Activated CD8-positive, alpha-beta T cell treated with anti-CD3 and anti-CD28 coated beads for 36 hours (primary cell): ENCODE data around the gene PANX2. TPM values are rescaled to one million over a fixed set of nuclear protein-coding genes. Genes with fewer than 3 reads are reported as not detected.

Source experiments
- ATAC-seq: fragments of 200-7000 bp; cut with Tn5 transposase; one replicate; pipeline ENCODE4 v1.10.0; 2021; ENCODE audit warnings: mild to moderate bottlenecking, moderate library complexity
- CTCF ChIA-PET: fragments of 350-600 bp; sonication (Branson Sonifier 250); formaldehyde crosslinking; loops from one replicate; lab custom pipeline; 2021; ENCODE audit warnings: antibody characterized with exemption; lab: Charles Lee
- POLR2A ChIA-PET: fragments of 350-600 bp; sonication (Branson Sonifier 250); formaldehyde crosslinking; loops from one replicate; lab custom pipeline; 2021; ENCODE audit warnings: antibody characterized with exemption; lab: Charles Lee
- DNase-seq: peaks from one replicate; pipeline ENCODE4 v3.0.0-alpha.2; 2020
- H3K27ac Mint-ChIP-seq: one replicate; pipeline ENCODE4 v1.8.0; 2021; ENCODE audit warnings: mild to moderate bottlenecking, mixed read lengths
- H3K27me3 Mint-ChIP-seq: one replicate; pipeline ENCODE4 v1.8.0; 2021; ENCODE audit warnings: mixed read lengths
- H3K36me3 Mint-ChIP-seq: one replicate; pipeline ENCODE4 v1.8.0; 2021; ENCODE audit warnings: low read depth, mixed read lengths
- H3K4me1 Mint-ChIP-seq: one replicate; pipeline ENCODE4 v1.8.0; 2021; ENCODE audit warnings: low read depth, mixed read lengths
- H3K4me3 Mint-ChIP-seq: one replicate; pipeline ENCODE4 v1.8.0; 2021; ENCODE audit warnings: mild to moderate bottlenecking, moderate library complexity, mixed read lengths
- H3K9me3 Mint-ChIP-seq: one replicate; pipeline ENCODE4 v1.8.0; 2021; ENCODE audit warnings: mixed read lengths
- CTCF ChIP-seq: fragments of 200-600 bp; IDR thresholded peaks from one replicate; pipeline ENCODE4 v1.8.0; 2022; ENCODE audit warnings: antibody characterized with exemption, mild to moderate bottlenecking
- intact Hi-C: fragments of 100-400 bp; cut with micrococcal nuclease; formaldehyde crosslinking; loops from one replicate; pipeline ENCODE4 v1.10.0; 2022
- total RNA-seq, 2 experiments: library from RNA; stranded (reverse); gene quantifications; one replicate each; pipeline ENCODE4 v1.2.3, GENCODE V29; 2021

The PANX2 gene
- total RNA-seq, 2 experiments from 2014 or later = 3.3 to 3.9 TPM

- TF ChIP-seq CTCF = no peak
- no peaks in the 10 kb centered on the region for H3K9me3 Mint-ChIP-seq
- H3K36me3 Mint-ChIP-seq = peaks cover 28% of the 10 kb centered on the region
- peaks cover 4% of the 10 kb centered on the region for H3K4me1 Mint-ChIP-seq
- ATAC-seq (no peak), DNase-seq (no peak)
- H3K27me3 Mint-ChIP-seq = no peaks in the 10 kb centered on the region
- H3K4me3 Mint-ChIP-seq = no peak overlapping the region
- ChIA-PET POLR2A (interaction anchor here (1.5 kb wide), 1 partner anchor 12 kb away, joined by 3 read pairs; no protein-coding TSS in a partner anchor), CTCF (interaction anchor here (2.1 kb wide), 1 partner anchor 65 kb away, joined by 10 read pairs; no protein-coding TSS in a partner anchor)
- no peak overlapping the region for H3K27ac Mint-ChIP-seq
- intact Hi-C loops = no loop called here
Observed at GRCh38 chr22:50213263-50213662, 42.7 kb downstream of the PANX2 start.

GRCh38 chr22:50215297-50216054, 44.9 kb downstream of the PANX2 start:
- H3K27me3 Mint-ChIP-seq = no peaks in the 10 kb centered on the region
- intact Hi-C loops = no loop called here
- POLR2A ChIA-PET = interaction anchor here (0.6 to 1.3 kb wide), 2 partner anchors 29 to 468 kb away, joined by 3 read pairs; partner anchors contain the start of gene TUBGCP6

GRCh38 chr22:50216055-50216683, 45.6 kb downstream of the PANX2 start:
- Mint-ChIP-seq H3K27me3 (no peaks in the 10 kb centered on the region), H3K27ac (no peak overlapping the region), H3K4me1 (no peaks in the 10 kb centered on the region), H3K36me3 (peaks cover 34% of the 10 kb centered on the region), H3K4me3 (no peak overlapping the region), H3K9me3 (no peaks in the 10 kb centered on the region)
- intact Hi-C loops = no loop called here
- ChIA-PET CTCF (no interaction called here), POLR2A (interaction anchor here (0.6 to 1.3 kb wide), 2 partner anchors 28 to 468 kb away, joined by 3 read pairs; partner anchors contain the start of gene TUBGCP6)
- TF ChIP-seq CTCF = no peak
- DNase-seq (no peak), ATAC-seq (no peak)

More at GRCh38 chr22:50215297-50216054, 44.9 kb downstream of the PANX2 start:
- CTCF ChIA-PET = no interaction called here
- DNase-seq (no peak), ATAC-seq (no peak)
- Mint-ChIP-seq H3K27ac (no peak overlapping the region), H3K36me3 (peaks cover 34% of the 10 kb centered on the region), H3K4me3 (no peak overlapping the region), H3K4me1 (no peaks in the 10 kb centered on the region), H3K9me3 (no peaks in the 10 kb centered on the region)
- TF ChIP-seq CTCF = no peak

GRCh38 chr22:50216684-50217520, 46.4 kb downstream of the PANX2 start:
- DNase-seq (no peak), ATAC-seq (no peak)
- Mint-ChIP-seq H3K27ac (no peak overlapping the region), H3K9me3 (no peaks in the 10 kb centered on the region), H3K4me3 (no peak overlapping the region), H3K36me3 (peaks cover 33% of the 10 kb centered on the region), H3K27me3 (no peaks in the 10 kb centered on the region), H3K4me1 (no peaks in the 10 kb centered on the region)
- ChIA-PET CTCF (no interaction called here), POLR2A (interaction anchor here (0.8 to 1.3 kb wide), 2 partner anchors 26 to 27 kb away, joined by 3 read pairs; partner anchors contain the start of gene TUBGCP6)
- intact Hi-C loops = no loop called here
- no peak for TF ChIP-seq CTCF
